ENCODE data around the gene NTRK2.
"Not testable (repeated sequence)": the region's sequence is repeated elsewhere in the genome, so short reads cannot be mapped to it uniquely, and the experiment has no call there.

The NTRK2 gene

DNA sequence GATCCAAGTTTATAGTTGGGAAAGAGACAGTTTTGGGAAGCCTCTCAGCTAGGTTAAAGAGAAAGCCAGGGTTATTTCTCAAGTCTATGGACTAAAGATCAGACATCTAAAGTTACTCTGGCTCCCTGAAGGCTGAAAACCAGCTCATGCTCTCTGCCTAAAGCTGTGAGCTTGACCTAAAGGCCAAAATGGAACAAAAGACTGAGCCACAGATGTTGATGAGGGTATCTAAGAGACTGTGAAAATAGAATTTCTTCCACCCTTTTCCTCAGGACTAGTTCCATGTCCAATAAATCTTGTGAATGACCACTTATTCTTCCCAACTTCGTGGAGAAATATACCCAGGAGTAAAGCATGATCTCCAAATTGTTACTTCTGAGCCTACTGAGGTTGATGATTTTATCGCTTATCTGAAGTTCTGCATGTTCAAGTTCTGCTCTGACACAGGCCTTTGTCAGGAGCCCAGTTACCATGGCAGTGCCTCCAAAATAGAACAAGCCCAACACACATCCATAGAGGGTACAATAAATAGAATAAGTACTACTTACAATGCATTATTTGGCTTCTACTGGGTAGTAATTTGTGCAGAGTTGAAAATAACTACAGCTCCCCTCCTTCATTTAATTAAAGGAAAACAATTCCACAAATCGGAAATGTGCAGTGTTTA is 373.6 kb downstream of the NTRK2 start:
- DNase-seq (ENCODE audit: insufficient read length, low spot score) = no peak
- no peak for FAIRE-seq

DNA sequence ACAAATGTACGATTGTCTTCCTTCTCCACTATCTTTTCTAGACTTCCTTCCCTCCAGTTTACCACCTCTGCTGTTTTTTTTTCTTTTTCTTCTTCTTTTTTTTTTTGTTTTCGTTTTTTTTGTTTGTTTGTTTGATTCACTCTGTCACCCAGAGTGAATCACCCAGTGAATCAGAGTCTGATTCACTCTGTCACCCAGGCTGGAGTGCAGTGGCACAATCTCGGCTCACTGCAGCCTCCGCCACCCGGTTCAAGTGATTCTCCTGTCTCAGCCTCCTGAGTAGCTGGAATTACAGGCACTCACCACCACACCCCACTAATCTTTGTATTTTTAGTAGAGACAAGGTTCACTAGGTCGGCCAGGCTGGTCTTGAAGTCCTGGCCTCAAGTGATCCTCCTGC is 375.7 kb downstream of the NTRK2 start:
- DNase-seq (ENCODE audit: insufficient read length, low spot score) (no peak), FAIRE-seq (no peak)

DNA sequence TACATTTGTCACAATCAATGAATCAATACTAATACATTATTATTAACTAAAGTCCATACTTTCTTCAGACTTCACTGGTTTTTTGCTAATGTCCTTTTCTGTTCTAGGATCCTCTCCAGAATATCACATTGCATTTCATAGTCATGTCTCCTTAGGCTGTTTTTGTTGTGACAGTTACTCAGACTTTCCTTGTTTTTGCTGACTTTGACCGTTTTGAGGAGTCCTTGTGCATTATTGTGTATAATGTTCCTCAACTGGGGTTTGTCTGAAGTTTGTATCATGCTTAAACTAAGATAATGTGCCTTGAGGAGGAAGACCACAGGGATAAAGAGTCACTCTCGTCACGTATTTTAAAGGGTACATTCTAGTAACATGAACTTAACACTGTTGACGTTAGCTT is 376.9 kb downstream of the NTRK2 start:
- DNase-seq (ENCODE audit: insufficient read length, low spot score) (no peak), FAIRE-seq (no peak)

DNA sequence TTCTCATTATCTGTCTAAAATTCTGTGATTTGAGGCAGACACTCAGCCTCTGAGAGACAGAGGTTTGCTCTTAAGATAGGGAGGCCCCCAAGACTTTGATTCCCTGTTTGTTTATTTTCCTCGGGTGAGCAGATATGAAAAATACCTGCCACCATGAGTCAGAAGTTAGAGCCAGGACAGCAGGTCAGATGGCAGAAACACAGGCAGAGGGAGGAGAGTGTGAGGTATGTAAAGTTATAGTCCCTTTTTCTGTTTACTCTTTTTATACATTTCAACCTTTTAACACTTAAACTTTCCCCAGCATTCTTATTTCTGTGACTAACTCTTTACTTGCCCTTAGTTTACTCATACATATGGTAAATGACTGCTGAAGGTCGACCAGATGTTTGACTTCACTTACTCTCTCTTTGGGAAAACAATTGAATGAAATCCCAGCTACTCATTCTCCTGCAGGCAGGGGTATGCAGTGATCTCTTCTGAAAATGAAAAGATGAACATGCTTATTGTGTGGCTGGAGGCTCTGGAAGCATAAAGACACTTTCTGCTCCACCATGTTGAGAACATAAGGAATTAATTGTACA is 383.8 kb downstream of the NTRK2 start:
- DNase-seq (ENCODE audit: insufficient read length, low spot score) (no peak), FAIRE-seq (no peak)

DNA sequence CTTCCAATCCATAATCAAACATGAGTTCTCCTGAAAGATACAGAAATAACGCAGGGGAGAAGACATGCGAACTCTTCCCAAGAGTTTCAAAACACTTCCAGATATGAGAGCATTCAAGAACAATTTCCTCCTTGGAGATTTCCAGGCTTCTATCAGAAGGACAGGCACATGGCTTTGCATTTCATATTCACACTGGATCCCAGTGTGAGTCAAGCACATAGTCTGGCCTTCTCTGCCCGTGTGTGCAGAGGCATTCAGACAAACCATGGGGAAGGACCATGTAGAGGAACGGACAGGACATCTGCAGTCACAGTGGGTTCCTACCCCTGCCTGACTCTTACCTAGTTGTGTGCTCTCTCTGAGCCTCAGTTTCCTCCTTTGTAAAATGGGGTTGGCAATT is 384.5 kb downstream of the NTRK2 start:
- FAIRE-seq (no peak), DNase-seq (ENCODE audit: insufficient read length, low spot score) (no peak)

DNA sequence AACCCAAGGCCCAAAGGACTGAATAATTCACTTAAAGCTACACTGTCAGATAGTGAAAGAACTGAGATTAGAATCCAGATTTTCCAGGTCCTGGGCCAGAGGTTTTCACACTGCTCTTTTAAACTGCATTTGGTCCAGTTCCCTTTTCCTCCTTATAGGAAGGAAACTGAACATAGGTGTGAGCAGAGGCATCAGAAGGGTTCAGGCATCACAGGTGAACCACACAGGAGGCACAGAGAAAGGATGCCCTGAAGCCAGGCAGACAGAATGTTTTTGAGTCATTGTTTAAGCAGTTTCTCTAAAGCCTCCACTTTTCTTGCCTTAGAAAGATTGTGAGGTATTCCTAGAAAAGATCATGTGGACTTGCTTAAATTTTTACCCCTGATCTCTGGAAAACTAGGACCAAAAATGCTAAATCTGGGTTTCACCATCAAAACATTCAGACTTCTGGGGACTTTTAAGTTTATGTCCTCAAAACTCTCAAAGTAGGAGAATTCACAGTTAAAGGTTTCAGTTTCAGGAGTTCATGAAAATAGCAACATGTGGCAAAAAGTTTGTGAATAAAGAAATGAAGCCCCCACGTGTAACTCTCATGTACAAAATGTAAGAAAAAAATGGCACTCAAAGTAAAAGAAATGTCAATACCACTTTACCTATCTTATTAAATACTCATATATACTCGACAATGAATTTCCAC is 386.1 kb downstream of the NTRK2 start:
- DNase-seq (ENCODE audit: insufficient read length, low spot score) = no peak
- no peak for FAIRE-seq

DNA sequence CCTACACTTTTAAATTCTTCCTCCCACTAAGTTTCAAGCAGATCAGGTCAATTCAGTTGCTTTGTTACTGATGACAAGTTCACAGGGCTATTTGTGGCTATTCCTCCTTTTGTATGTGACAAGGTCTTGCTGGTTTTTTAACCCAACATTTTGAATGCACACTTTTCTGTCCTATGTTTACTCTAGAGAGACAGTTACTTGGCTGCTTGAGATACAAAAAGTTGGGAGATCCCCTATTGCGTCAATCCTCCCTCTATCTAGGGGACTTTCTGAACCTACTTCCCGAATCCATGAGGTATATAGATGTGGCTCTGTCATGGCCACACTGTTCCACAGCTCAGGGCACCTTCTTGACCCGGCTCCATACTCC is 386.7 kb downstream of the NTRK2 start:
- DNase-seq (ENCODE audit: insufficient read length, low spot score) (no peak), FAIRE-seq (no peak)

DNA sequence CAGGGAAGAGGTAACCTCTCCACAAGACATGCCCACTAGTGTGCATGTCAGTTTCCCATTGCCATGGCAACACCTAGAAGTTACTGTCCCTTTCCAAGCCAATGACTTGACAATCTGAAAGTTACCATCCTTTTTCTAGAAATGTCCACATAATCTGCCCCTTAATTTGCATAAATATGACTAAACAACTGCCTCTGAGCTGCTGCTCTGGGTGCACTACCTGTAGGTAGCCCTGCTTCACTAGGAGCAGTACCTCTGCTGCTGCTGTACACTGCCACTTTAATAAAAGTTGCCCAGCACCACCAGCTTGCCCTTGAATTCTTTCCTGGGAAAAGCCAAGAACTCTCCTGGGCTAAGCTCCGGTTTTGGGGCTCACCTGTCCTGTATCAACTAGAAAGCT is 392.4 kb downstream of the NTRK2 start:
- no peak for DNase-seq (ENCODE audit: insufficient read length, low spot score)
- FAIRE-seq = no peak

DNA sequence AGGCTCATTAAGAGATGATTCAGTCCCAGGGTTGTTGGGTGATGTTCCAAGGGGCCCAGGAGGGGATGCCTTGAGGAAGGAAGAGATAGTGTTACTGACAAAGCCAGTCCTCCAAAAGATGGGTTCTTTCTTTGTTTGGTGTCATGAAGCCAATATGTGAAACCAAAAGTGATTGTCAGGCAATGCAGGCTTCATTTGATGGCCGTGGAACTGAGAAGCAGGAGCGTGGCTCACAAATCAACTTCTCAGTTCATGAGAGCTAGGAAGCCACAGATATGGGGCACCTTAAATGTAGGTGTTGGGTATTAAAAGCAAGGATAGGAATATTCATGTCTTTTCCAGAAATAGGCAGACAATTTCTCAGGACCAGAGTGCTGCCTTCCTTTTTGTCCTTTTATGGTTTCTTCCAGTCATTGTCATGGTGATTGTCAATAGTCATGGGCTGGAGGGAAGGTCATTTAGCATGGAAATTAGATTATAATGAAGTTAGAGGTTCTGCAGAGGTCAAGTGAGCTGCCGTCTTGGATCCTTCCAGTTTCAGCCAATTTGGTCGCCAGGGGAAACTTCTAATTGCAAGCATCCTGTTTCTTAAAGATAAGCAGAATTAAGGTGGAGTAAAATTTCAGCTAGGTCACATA is 393.0 kb downstream of the NTRK2 start:
- no peak for FAIRE-seq
- no peak for DNase-seq (ENCODE audit: insufficient read length, low spot score)

DNA sequence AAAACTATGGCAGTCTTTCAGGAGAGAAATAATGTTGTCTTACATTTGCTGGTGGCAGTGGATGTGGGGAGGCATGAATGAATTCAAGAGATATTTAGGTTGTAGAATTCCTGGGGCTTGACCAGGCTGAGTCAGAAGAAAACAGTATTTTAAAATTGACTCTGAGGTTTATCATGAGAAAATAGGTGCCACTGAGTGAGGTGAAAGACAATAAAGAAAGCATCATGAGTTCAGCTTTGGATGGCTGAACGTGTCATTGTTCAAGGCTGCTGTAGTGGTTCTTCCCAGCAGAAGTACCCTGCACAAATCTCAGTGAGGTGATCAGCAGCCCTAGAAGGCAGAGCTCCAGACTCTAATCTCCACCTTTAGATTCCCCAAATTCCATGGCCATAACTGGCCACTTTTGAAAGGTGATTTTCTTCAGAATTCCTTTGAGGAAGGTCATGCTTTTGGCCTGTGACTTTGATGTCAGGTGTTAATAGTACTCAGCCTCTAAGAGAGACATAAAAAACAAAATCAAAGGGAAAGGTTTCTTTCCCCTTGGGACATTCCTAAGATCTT is 395.4 kb downstream of the NTRK2 start:
- DNase-seq (ENCODE audit: insufficient read length, low spot score) (no peak), FAIRE-seq (no peak)

DNA sequence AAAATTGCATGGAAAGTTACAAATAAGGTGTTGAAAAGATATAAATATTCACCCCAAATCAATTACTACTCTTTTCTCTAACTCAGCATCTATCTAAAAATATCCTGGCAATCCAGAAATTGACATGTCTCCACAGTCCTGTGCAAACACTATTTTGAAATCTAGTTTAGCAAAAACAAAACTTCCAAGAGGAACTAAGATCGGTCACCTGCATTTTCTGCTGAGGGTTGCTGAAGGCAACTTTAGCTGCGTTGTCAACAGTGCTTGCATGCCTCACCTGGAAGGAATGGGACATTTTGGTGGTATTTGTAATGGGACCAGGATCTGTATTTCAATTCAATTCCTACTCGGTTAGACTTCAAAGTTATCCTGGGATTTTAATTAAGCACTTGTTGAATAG is 398.3 kb downstream of the NTRK2 start:
- FAIRE-seq (no peak), DNase-seq (ENCODE audit: insufficient read length, low spot score) (no peak)

DNA sequence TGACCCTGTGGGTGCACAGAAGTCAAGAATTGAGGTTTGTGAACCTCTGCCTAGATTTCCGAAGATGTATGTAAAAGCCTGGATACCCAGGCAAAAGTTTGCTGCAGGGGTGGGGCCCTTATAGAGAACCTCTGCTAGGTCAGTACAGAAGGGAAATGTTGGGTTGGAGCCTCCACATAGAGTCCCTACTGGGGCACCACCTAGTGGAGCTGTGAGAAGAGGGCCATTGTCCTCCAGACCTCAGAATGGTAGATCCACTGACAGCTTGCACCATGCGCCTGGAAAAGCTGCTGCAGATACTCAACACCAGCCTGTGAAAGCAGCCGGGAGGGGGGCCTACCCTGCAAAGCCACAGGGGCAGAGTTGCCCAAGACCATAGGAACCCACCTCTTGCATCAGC is 399.9 kb downstream of the NTRK2 start:
- not testable (repeated sequence) for DNase-seq (ENCODE audit: insufficient read length, low spot score); FAIRE-seq
